K562 (cell line): ENCODE data around the gene KCNH2. TPM values are rescaled to one million over a fixed set of nuclear protein-coding genes. Genes with fewer than 3 reads are reported as not detected.

Experiments used
- CHAMP1 ChIP-seq: fragments of 450-650 bp; IDR thresholded peaks from 2 replicates; pipeline ENCODE4 v1.6.1; 2016; ENCODE audit warnings: mild to moderate bottlenecking
- DLX4 ChIP-seq: fragments of 250-450 bp; sonication (Bioruptor Pico); IDR thresholded peaks from 2 replicates; pipeline ENCODE4 v1.6.1; 2021; ENCODE audit warnings: mild to moderate bottlenecking
- MCM7 ChIP-seq, 2 experiments: fragments of 450-650 bp; IDR thresholded peaks; 2 replicates each; pipeline ENCODE4 v1.6.1; 2016 to 2018
- MECOM ChIP-seq: fragments of 250-450 bp; sonication (Bioruptor Pico); IDR thresholded peaks from 2 replicates; pipeline ENCODE4 v1.8.0; 2022; ENCODE audit warnings: inconsistent platforms
- MNT ChIP-seq, 2 experiments: fragments of 450-650 bp; conservative IDR thresholded peaks; 2 replicates each; pipeline ENCODE4 v1.6.1; 2017; ENCODE audit warnings: mild to moderate bottlenecking in 2 of 2, moderate library complexity in 2 of 2
- STAT5B ChIP-seq: fragments of 250-450 bp; sonication (Bioruptor Pico); IDR thresholded peaks from 2 replicates; pipeline ENCODE4 v1.8.0; 2021; ENCODE audit warnings: mild to moderate bottlenecking, inconsistent platforms
- USF1 ChIP-seq: sonication (generic); formaldehyde crosslinking; IDR thresholded peaks from 2 replicates; pipeline ENCODE4 v1.9.0; 2022; ENCODE audit warnings: mild to moderate bottlenecking, missing genetic modification reagents
- ZBTB17 ChIP-seq: fragments of 450-650 bp; formaldehyde crosslinking; IDR thresholded peaks from 2 replicates; pipeline ENCODE4 v1.4.0; 2020; ENCODE audit warnings: mild to moderate bottlenecking
- ZBTB8A ChIP-seq: fragments of 450-650 bp; IDR thresholded peaks from 2 replicates; pipeline ENCODE4 v1.6.1; 2018; ENCODE audit warnings: mild to moderate bottlenecking, moderate library complexity; ENCODE audit not compliant: partially characterized antibody
- ZNF407 ChIP-seq: fragments of 450-650 bp; IDR thresholded peaks from 2 replicates; pipeline ENCODE4 v1.6.1; 2016; ENCODE audit warnings: low read depth
- ZNF436 ChIP-seq: fragments of 250-450, 450-650 bp; sonication (Bioruptor Pico); formaldehyde crosslinking; IDR thresholded peaks from 2 replicates; pipeline ENCODE4 v1.7.0; 2020; ENCODE audit warnings: mild to moderate bottlenecking
- ZNF655 ChIP-seq: fragments of 250-450 bp; sonication (Bioruptor Pico); IDR thresholded peaks from 2 replicates; pipeline ENCODE4 v1.5.0; 2021
- polyA plus RNA-seq, 8 experiments: library from polyadenylated mRNA; depleted of rRNA in 4 of 8; stranded (reverse) in 5 of 8; unstranded in 3 of 8; fragments of >200 nt; fragmentation: Nextera tagmentation in 2 of 8; fragmentation: Illumina TruSeq in 1 of 8; extraction: Ambion mirVana in 2 of 8; extraction: Trizol in 1 of 8; gene quantifications; 2 replicates each; pipeline versions ENCODE4 v1.2.1 to v1.2.3, GENCODE V29; 2011 to 2014; ENCODE audit warnings: inconsistent platforms in 1 of 8, missing spikeins in 1 of 8
- total RNA-seq, 7 experiments: library from RNA; depleted of rRNA in 6 of 7; stranded (reverse); fragments of >200 nt in 6 of 7; fragmentation: Illumina TruSeq in 2 of 7; extraction: Trizol in 2 of 7; gene quantifications; 2 replicates each; pipeline versions ENCODE4 v1.2.1 to v1.2.3, GENCODE V29; 2011 to 2021; ENCODE audit warnings: low replicate concordance in 1 of 7

The KCNH2 gene
- total and polyA plus RNA-seq, 9 of the 15 experiments (the other 6 are each of a cell fraction or from before 2014, with no cell fraction given): 18.1 to 368 (median 218) TPM

- TF ChIP-seq ZNF655 (CRISPR knock-in tag) (no peak), STAT5B (CRISPR knock-in tag) (no peak), ZNF407 (no peak), ZBTB17 (no peak; the same call in 1 of the 2 replicates), ZNF436 (CRISPR knock-in tag) (no peak), CHAMP1 (no peak), MNT (conservative IDR thresholded peaks at IDR 0.05) (peak; percentile 89 to 93), ZBTB8A (no peak), MCM7 (IDR thresholded peaks at IDR 0.05) (no peak), DLX4 (CRISPR knock-in tag) (no peak), USF1 (CRISPR knock-in tag) (peak; percentile 55), MECOM (peak; percentile 61)
These were observed 32.4 kb upstream of the KCNH2 start (continued) for GRCh38 chr7:151010307-151011096.
